Prostate gland (tissue), 2 donors: Measurements from ENCODE around the gene RAB4A.

ENCODE experiments used
- CTCF ChIP-seq, 4 experiments: fragments of 200-600 bp in 2 of 4; fragments of 450-650 bp in 2 of 4; sonication (generic) in 2 of 4; IDR thresholded peaks; 1 replicate in 3 of 4; 2 replicates in 1 of 4; pipeline ENCODE4 v1.5.1; 2016 to 2019; ENCODE audit warnings: antibody characterized with exemption in 4 of 4, mild to moderate bottlenecking in 2 of 4, moderate library complexity in 2 of 4
- POLR2A ChIP-seq: fragments of 450-650 bp; IDR thresholded peaks from one replicate; pipeline ENCODE4 v1.6.1; 2016; ENCODE audit warnings: antibody characterized with exemption, mild to moderate bottlenecking
- POLR2AphosphoS5 ChIP-seq: sonication (generic); formaldehyde crosslinking; IDR thresholded peaks from one replicate; pipeline ENCODE4 v1.6.1; 2017; ENCODE audit warnings: antibody characterized with exemption

GRCh38 chr1:229285440-229285839, 14.5 kb downstream of the RAB4A start:
- TF ChIP-seq POLR2AphosphoS5 (no peak), CTCF (IDR thresholded peaks at IDR 0.05) (no peak), POLR2A (no peak)
